KMS-11 (cell line): ENCODE results near the gene ILK.

ENCODE experiments used
- H2AFZ ChIP-seq: fragments of 200-600 bp; sonication (generic); 2 replicates; pipeline ENCODE4 v1.6.1; 2016; ENCODE audit warnings: antibody characterized with exemption, mixed run types, low read depth
- H3K27ac ChIP-seq: fragments of 200-600 bp; sonication (generic); 2 replicates; pipeline ENCODE4 v1.6.1; 2016; ENCODE audit warnings: mild to moderate bottlenecking, mixed run types
- H3K27me3 ChIP-seq: fragments of 200-600 bp; sonication (generic); 2 replicates; pipeline ENCODE4 v1.6.1; 2017; ENCODE audit warnings: mild to moderate bottlenecking, low read depth, mixed run types, moderate library complexity; ENCODE audit not compliant: insufficient read depth
- H3K36me3 ChIP-seq: fragments of 200-600 bp; sonication (generic); 2 replicates; pipeline ENCODE4 v1.6.1; 2017; ENCODE audit warnings: mild to moderate bottlenecking, mixed run types; ENCODE audit not compliant: insufficient read depth
- H3K4me1 ChIP-seq: fragments of 200-600 bp; sonication (generic); 2 replicates; pipeline ENCODE4 v1.6.1; 2016; ENCODE audit warnings: mild to moderate bottlenecking, low read depth, mixed run types; ENCODE audit not compliant: poor library complexity, severe bottlenecking
- H3K4me2 ChIP-seq: fragments of 200-600 bp; sonication (generic); 2 replicates; pipeline ENCODE4 v1.7.0; 2016; ENCODE audit warnings: mild to moderate bottlenecking, mixed run types
- H3K4me3 ChIP-seq: fragments of 200-600 bp; sonication (generic); IDR thresholded peaks from 2 replicates; pipeline ENCODE4 v1.6.1; 2017; ENCODE audit warnings: low read depth, low read length, mixed read lengths; ENCODE audit not compliant: insufficient read depth
- H3K79me2 ChIP-seq: fragments of 200-600 bp; sonication (generic); 2 replicates; pipeline ENCODE4 v1.6.1; 2016; ENCODE audit warnings: low read depth, mixed run types; ENCODE audit not compliant: insufficient read depth
- H3K9ac ChIP-seq: fragments of 200-600 bp; sonication (generic); 2 replicates; pipeline ENCODE4 v1.6.1; 2016; ENCODE audit warnings: mild to moderate bottlenecking, mixed run types
- H4K20me1 ChIP-seq: fragments of 200-600 bp; sonication (generic); 2 replicates; pipeline ENCODE4 v1.6.1; 2016; ENCODE audit warnings: mild to moderate bottlenecking, mixed run types; ENCODE audit not compliant: insufficient read depth
- CTCF ChIP-seq: fragments of 200-600 bp; sonication (generic); conservative IDR thresholded peaks from 2 replicates; pipeline ENCODE4 v1.6.1; 2017; ENCODE audit warnings: low read depth, mild to moderate bottlenecking, antibody characterized with exemption, low read length, moderate library complexity, mixed read lengths

The ILK gene

GRCh38 chr11:6619004-6619745, 15.6 kb downstream of the ILK start, which contains the start of gene TPP1:
Gene TPP1 (minus strand): TSS chr11:6619422. CDS start chr11:6619400, 22 bp downstream.
- Histone ChIP-seq H3K4me2 (peak within 1 kb of the TSS; percentile 85), H2AFZ (peak within 1 kb of the TSS; percentile 62), H3K27ac (no peak within 1 kb of the TSS; the same call in 1 of the 2 replicates), H3K4me1 (peaks cover 10% of the 10 kb centered on the region), H3K9ac (peak within 1 kb of the TSS; percentile 52; the same call in 1 of the 2 replicates), H3K79me2 (no peaks in the 10 kb centered on the region), H3K4me3 (peak within 1 kb of the TSS; percentile 26), H3K27me3 (no peaks in the 10 kb centered on the region), H3K36me3 (no peaks in the 10 kb centered on the region), H4K20me1 (no peaks in the 10 kb centered on the region)
- no peak for TF ChIP-seq CTCF

GRCh38 chr11:6620636-6621035, 17.1 kb downstream of the ILK start:
- H3K36me3 ChIP-seq, result no peaks in the 10 kb centered on the region
- no peak overlapping the region for H3K27ac ChIP-seq
- H4K20me1 ChIP-seq, result no peaks in the 10 kb centered on the region
- no peak overlapping the region for H2AFZ ChIP-seq
- H3K4me1 ChIP-seq, result peaks cover 10% of the 10 kb centered on the region
- no peak for TF ChIP-seq CTCF
- H3K4me2 ChIP-seq, result no peak overlapping the region
- no peak overlapping the region for H3K9ac ChIP-seq
- H3K4me3 ChIP-seq, result no peak overlapping the region
- H3K79me2 ChIP-seq, result no peaks in the 10 kb centered on the region
- H3K27me3 ChIP-seq, result no peaks in the 10 kb centered on the region

- Histone ChIP-seq H2AFZ (no peak overlapping the region), H3K27me3 (no peaks in the 10 kb centered on the region), H3K79me2 (no peaks in the 10 kb centered on the region), H3K9ac (no peak overlapping the region), H4K20me1 (no peaks in the 10 kb centered on the region), H3K27ac (no peak overlapping the region), H3K36me3 (no peaks in the 10 kb centered on the region), H3K4me3 (no peak overlapping the region), H3K4me1 (peaks cover 10% of the 10 kb centered on the region), H3K4me2 (no peak overlapping the region)
- no peak for TF ChIP-seq CTCF
These were observed 18.2 kb downstream of the ILK start for GRCh38 chr11:6621711-6622211.

- Histone ChIP-seq H3K27ac (no peak overlapping the region), H3K9ac (no peak overlapping the region), H4K20me1 (no peaks in the 10 kb centered on the region), H3K36me3 (no peaks in the 10 kb centered on the region), H3K4me1 (peaks cover 14% of the 10 kb centered on the region), H2AFZ (no peak overlapping the region), H3K4me2 (no peak overlapping the region), H3K4me3 (no peak overlapping the region), H3K79me2 (no peaks in the 10 kb centered on the region), H3K27me3 (no peaks in the 10 kb centered on the region)
- TF ChIP-seq CTCF, result no peak
These were observed 18.9 kb downstream of the ILK start for GRCh38 chr11:6622261-6623171.
